Measurements from ENCODE around the gene GPD2. TPM values are rescaled to one million over a fixed set of nuclear protein-coding genes. Genes with fewer than 3 reads are reported as not detected.
"Not testable (repeated sequence)": the region's sequence is repeated elsewhere in the genome, so short reads cannot be mapped to it uniquely, and the experiment has no call there.

Gene GPD2
- total RNA-seq, 4 donors from 2014 or later = 67.3 to 160 (median 89.7) TPM

DNA sequence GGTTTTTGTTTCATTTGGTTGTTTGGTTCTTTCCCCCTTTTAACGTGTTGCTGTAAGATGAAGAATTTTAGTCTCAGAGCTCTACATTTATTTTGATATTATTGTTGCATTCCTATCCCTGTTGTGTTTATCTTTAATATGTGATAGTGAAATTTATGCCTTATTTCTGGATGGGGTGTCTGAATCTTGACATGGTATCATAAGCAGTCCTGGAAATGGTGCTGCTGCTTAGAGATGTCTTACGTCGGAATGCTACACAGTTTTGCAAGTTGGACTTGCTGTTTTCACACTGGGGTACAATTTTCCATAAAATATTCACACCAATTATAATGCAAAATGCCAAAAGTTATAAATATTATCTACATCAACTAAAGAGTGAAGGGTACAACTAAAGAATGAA is 164.0 kb downstream of the GPD2 start:
- Histone ChIP-seq H3K9me3 (no peaks in the 10 kb centered on the region), H3K27ac (no peak overlapping the region), H3K4me3 (no peak overlapping the region), H3K4me1 (no peaks in the 10 kb centered on the region), H3K27me3 (no peaks in the 10 kb centered on the region), H3K36me3 (no peaks in the 10 kb centered on the region)
- WGBS, 2 donors = 72 to 89% methylated on average over 3 of the region's 3 CpGs
- DNase-seq = no peak
- intact Hi-C loops (cut with DNase I) = no loop called here
- TF ChIP-seq CTCF (IDR thresholded peaks at IDR 0.05) (no peak), POLR2A (IDR thresholded peaks at IDR 0.05) (no peak)

DNA sequence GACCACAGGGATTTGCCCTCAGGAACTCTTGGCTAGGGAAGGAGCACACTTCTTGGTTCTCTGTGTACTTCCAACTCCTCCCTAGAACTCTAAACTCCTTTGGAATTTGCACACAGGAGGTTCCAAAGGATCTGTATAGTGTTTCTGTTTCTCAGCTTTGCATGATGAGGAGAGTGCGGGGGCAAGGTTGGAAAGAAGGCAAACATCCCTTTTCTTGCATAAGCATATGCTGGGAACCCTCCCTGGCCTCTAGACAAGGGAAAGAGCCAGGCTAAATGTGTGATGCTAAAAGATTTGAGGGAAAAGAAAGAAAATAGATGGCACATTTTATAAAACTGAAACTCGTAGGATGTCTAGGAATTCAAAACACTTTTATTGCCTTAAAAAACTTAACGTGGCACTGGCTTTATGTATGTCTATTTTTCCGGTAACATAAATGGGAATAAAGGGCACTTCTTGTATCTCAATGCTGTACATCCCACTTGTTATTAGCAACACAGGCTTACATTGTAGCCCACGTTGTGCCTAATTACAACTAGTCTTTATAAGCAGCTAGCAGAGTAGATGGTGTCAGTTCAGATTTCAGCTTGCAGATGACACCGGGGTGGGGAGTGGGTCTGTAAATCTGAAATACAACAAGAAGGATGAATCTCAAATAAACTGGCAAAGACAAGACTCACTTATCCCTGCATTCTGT is 165.8 kb downstream of the GPD2 start:
- Histone ChIP-seq H3K4me3 (no peak overlapping the region), H3K27ac (no peak overlapping the region), H3K27me3 (no peaks in the 10 kb centered on the region), H3K9me3 (no peaks in the 10 kb centered on the region), H3K36me3 (no peaks in the 10 kb centered on the region), H3K4me1 (no peaks in the 10 kb centered on the region)
- no peak for DNase-seq
- intact Hi-C loops (cut with DNase I) = no loop called here
- no peak for TF ChIP-seq CTCF (IDR thresholded peaks at IDR 0.05)
- TF ChIP-seq POLR2A (IDR thresholded peaks at IDR 0.05) = no peak
- WGBS, 2 donors = 85 to 86% methylated on average over 6 of the region's 6 CpGs

DNA sequence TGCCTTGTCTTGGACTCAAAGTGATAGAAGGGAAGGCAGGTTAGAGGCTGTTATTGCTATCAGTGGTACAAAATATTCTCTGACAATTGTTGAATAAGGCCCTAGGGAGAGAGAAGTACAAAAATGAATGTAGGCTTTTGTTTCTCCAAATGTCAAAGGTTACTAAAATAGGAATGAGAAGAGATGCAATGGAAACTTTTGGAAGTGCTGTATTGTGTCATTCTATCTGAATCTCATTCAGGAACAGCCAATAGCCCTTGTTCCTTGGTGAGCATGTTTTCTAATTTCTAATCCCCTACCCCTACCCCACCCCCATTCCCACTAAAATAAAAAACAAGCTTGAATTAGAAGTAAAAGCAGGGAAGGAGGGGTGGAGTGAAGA is 166.4 kb downstream of the GPD2 start:
- Histone ChIP-seq H3K4me3 (no peak overlapping the region), H3K27me3 (no peaks in the 10 kb centered on the region), H3K27ac (no peak overlapping the region), H3K36me3 (no peaks in the 10 kb centered on the region), H3K4me1 (no peaks in the 10 kb centered on the region), H3K9me3 (no peaks in the 10 kb centered on the region)
- TF ChIP-seq POLR2A (IDR thresholded peaks at IDR 0.05) (no peak), CTCF (IDR thresholded peaks at IDR 0.05) (no peak)
- DNase-seq = no peak
- intact Hi-C loops (cut with DNase I) = no loop called here

GRCh38 chr2:156615836-156616322 is 179.7 kb downstream of the GPD2 start:
- no peaks in the 10 kb centered on the region for H3K9me3 ChIP-seq
- 50 to 59% methylated on average over 2 of the region's 2 CpGs for WGBS, 2 donors
- DNase-seq = no peak
- no peaks in the 10 kb centered on the region for H3K36me3 ChIP-seq
- TF ChIP-seq POLR2A (IDR thresholded peaks at IDR 0.05) (no peak), CTCF (IDR thresholded peaks at IDR 0.05) (no peak)
- intact Hi-C loops (cut with DNase I) = no loop called here
- H3K27me3 ChIP-seq = no peaks in the 10 kb centered on the region
- no peak overlapping the region for H3K4me3 ChIP-seq
- H3K27ac ChIP-seq = no peak overlapping the region
- no peaks in the 10 kb centered on the region for H3K4me1 ChIP-seq

- H3K27ac ChIP-seq; H3K36me3 ChIP-seq; intact Hi-C loops (cut with DNase I); DNase-seq; H3K9me3 ChIP-seq; H3K27me3 ChIP-seq; H3K4me1 ChIP-seq; H3K4me3 ChIP-seq: not testable (repeated sequence)
- 98% methylated on average over 8 of the region's 33 CpGs; no CpG with 5 or more reads in 1 of the 2 donors for WGBS, 2 donors
Observed at GRCh38 chr2:156618071-156618470, 181.9 kb downstream of the GPD2 start.

Data from esophagus squamous epithelium (tissue), 5 donors.